GM21786 (cell line): Measurements from ENCODE around the gene SLC9A9.
"Not testable (repeated sequence)": the region's sequence is repeated elsewhere in the genome, so short reads cannot be mapped to it uniquely, and the experiment has no call there.

ENCODE experiments used
- ATAC-seq: cut with Tn5 transposase; IDR thresholded peaks from one replicate; pipeline ENCODE4 v1.9.1; 2021; ENCODE audit not compliant: unreplicated experiment

SLC9A9 gene

GRCh38 chr3:143306407-143306806 is 541.9 kb downstream of the SLC9A9 start:
- ATAC-seq, result no peak

GRCh38 chr3:143302638-143303171 is 545.6 kb downstream of the SLC9A9 start:
- no peak for ATAC-seq

GRCh38 chr3:143301031-143301901 is 547.0 kb downstream of the SLC9A9 start:
- no peak for ATAC-seq

- no peak for ATAC-seq
Measured at GRCh38 chr3:143298886-143299535, 549.3 kb downstream of the SLC9A9 start.

- ATAC-seq, result no peak
Measured at GRCh38 chr3:143298380-143298779, 549.9 kb downstream of the SLC9A9 start.

- ATAC-seq, result no peak
Measured at GRCh38 chr3:143295201-143296080, 552.8 kb downstream of the SLC9A9 start.

GRCh38 chr3:143294188-143294587 is 554.1 kb downstream of the SLC9A9 start:
- no peak for ATAC-seq

GRCh38 chr3:143291836-143292447 is 556.3 kb downstream of the SLC9A9 start:
- ATAC-seq, result no peak

GRCh38 chr3:143288944-143289343 is 559.3 kb downstream of the SLC9A9 start:
- ATAC-seq, result no peak

- ATAC-seq, result no peak
Measured at GRCh38 chr3:143287403-143287802, 560.9 kb downstream of the SLC9A9 start.

GRCh38 chr3:143286392-143287010 is 561.8 kb downstream of the SLC9A9 start:
- ATAC-seq, result no peak

- ATAC-seq, result no peak
Measured at GRCh38 chr3:143283432-143284128, 564.7 kb downstream of the SLC9A9 start.

GRCh38 chr3:143280984-143281383 is 567.3 kb downstream of the SLC9A9 start:
- no peak for ATAC-seq

- ATAC-seq, result not testable (repeated sequence)
Measured at GRCh38 chr3:143279567-143279966, 568.7 kb downstream of the SLC9A9 start.

GRCh38 chr3:143278721-143279120 is 569.5 kb downstream of the SLC9A9 start:
- no peak for ATAC-seq

- ATAC-seq, result no peak
Measured at GRCh38 chr3:143277531-143277930, 570.7 kb downstream of the SLC9A9 start.

GRCh38 chr3:143276592-143276991 is 571.7 kb downstream of the SLC9A9 start:
- peak; percentile 61 for ATAC-seq

- ATAC-seq, result no peak
Measured at GRCh38 chr3:143273975-143274690, 574.1 kb downstream of the SLC9A9 start.

- ATAC-seq, result no peak
Measured at GRCh38 chr3:143271136-143271535, 577.1 kb downstream of the SLC9A9 start.
